SJCRH30 (cell line): ENCODE results near the gene GJD4. TPM values are rescaled to one million over a fixed set of nuclear protein-coding genes. Genes with fewer than 3 reads are reported as not detected.

Source experiments
- DNase-seq, 2 experiments: peaks; one replicate each; pipeline ENCODE4 v3.0.0-alpha.2; 2015 to 2020
- H3K27ac ChIP-seq: fragments of 250-450 bp; sonication (Bioruptor Pico); 2 replicates; pipeline ENCODE4 v1.5.1; 2020; ENCODE audit warnings: mild to moderate bottlenecking, moderate library complexity
- H3K27me3 ChIP-seq: fragments of 250-450 bp; sonication (Bioruptor Pico); 2 replicates; pipeline ENCODE4 v1.5.1; 2020; ENCODE audit warnings: mild to moderate bottlenecking, moderate library complexity
- H3K36me3 ChIP-seq: fragments of 250-450 bp; sonication (Bioruptor Pico); 2 replicates; pipeline ENCODE4 v1.5.1; 2020; ENCODE audit warnings: mild to moderate bottlenecking, moderate library complexity
- H3K4me1 ChIP-seq: fragments of 250-450 bp; sonication (Bioruptor Pico); 2 replicates; pipeline ENCODE4 v1.5.1; 2020; ENCODE audit warnings: mild to moderate bottlenecking, moderate library complexity
- H3K4me3 ChIP-seq: fragments of 250-450 bp; sonication (Bioruptor Pico); 2 replicates; pipeline ENCODE4 v1.5.1; 2020; ENCODE audit warnings: mild to moderate bottlenecking, moderate library complexity
- H3K9me3 ChIP-seq: fragments of 250-450 bp; sonication (Bioruptor Pico); replicated peaks from 2 replicates; pipeline ENCODE4 v1.5.1; 2020; ENCODE audit warnings: mild to moderate bottlenecking, moderate library complexity
- total RNA-seq: library from RNA; depleted of rRNA; stranded (reverse); fragments of >200 nt; shearing (Covaris generic); gene quantifications from 2 replicates; pipeline ENCODE4 v1.2.3, GENCODE V29; 2014

The GJD4 gene
- total RNA-seq, 1 experiment from 2014 or later = 1.2 TPM

DNA sequence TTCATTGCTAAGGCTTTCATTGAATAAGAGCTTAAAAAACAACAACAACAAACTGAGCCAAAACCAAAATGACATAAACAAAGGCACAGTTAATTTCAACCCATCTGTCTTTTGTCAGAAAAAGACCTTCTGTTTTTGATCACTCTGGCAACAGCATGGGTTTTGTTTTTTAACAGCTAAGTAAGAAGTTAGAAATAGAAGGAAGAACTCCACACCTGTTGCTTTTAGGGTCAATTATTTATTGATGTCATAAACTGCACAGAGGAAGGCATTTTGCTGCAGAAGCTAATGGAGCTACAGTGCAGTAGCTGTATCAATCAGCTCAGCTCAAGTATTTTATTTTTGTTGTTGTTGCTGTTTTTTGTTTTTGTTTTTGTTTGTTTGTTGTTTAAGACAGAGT, 16.3 kb upstream of the GJD4 start:
- DNase-seq = no peak
- Histone ChIP-seq H3K36me3 (no peaks in the 10 kb centered on the region), H3K4me3 (no peak overlapping the region), H3K27me3 (no peaks in the 10 kb centered on the region), H3K9me3 (no peaks in the 10 kb centered on the region; the same call in 1 of the 2 replicates), H3K4me1 (peaks cover 16% of the 10 kb centered on the region), H3K27ac (no peak overlapping the region)

DNA sequence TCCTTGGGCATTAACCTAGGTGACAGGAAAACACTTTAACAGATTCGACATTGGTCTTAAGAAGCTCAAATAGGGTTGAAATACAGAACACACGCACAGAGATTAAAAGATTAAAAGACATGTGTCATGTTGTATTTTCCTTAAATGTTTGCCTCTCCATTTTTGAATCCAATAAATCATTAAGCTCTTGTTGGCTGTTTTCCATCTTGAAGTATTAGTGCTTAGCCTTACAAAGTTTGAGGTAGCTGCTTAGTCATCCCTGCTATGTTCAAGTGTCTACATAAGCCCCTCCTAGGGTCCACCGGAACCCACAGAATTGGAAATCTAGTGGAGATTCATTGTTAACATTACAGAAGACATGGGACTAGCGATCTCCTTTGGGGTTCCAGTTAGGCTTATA, 12.7 kb upstream of the GJD4 start:
- H3K4me1 ChIP-seq = no peaks in the 10 kb centered on the region
- H3K36me3 ChIP-seq = no peaks in the 10 kb centered on the region
- DNase-seq = no peak
- H3K27me3 ChIP-seq = no peaks in the 10 kb centered on the region
- H3K4me3 ChIP-seq = no peak overlapping the region
- no peaks in the 10 kb centered on the region; the same call in 1 of the 2 replicates for H3K9me3 ChIP-seq
- no peak overlapping the region for H3K27ac ChIP-seq

DNA sequence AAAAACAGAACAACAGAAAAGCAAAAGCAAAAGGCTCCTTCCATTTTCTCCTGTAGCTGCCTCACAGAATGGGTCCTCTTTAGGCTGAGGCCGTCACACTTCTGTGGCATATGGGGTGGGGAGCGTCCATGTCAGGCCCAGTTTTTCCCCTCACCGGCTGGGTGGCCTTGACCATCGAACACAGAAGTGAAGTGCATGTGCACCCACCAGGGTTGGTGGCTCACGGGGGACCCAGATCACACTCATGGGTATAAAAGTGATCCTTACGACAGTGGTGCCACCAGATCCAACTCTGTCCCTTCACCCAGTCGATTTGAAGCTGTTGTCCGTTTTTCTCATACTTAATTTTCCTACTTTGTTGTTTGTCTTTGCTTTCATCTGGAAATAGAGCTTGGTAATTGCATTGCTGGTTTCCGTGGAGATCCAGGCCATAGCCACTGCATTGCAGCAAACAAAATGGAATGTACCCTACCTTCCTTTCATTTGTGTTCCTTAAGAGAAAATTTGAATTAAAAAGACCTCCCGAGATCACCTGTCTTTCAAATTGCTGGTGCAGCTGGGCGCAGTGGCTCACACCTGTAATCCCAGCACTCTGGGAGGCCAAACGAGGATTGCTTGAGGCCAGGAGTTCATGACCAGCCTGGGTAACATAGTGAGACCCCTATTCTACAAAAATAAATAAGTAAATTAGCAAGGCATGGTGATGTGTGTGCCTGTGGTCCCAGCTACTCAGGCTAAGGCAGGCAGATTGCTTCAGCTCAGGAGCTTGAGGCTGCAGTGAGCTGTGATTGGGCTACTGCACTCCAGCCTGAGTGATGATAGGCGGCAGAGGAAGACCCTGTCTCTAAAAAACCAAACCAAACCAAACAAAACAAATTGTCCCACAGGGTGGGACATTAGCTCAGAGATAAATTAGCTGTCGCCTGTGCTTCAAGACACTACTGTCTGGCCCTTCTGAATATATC, 10.7 kb upstream of the GJD4 start:
- Histone ChIP-seq H3K36me3 (no peaks in the 10 kb centered on the region), H3K27ac (no peak overlapping the region)
- DNase-seq = no peak

DNA sequence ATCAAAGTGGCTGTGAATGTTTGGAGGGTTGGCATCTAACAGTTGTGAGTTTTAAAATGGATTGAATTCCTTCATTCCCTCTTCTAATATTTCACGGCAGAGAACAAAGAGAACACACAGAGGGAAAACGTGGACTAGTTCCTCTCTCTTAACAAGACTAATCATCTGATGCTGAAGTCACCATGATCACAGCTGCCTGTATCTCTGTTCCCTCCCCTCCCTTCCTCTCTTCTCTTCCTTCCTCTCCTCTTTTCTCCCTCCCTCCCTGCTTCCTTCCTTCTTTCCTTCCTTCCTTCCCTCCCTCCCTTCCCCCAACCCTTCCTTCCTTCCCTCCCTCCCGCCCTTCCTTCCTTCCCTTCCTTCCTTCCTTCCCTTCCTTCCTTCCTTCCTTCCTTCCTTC, 10.0 kb upstream of the GJD4 start:
- Histone ChIP-seq H3K4me1 (no peaks in the 10 kb centered on the region), H3K9me3 (no peaks in the 10 kb centered on the region; the same call in 1 of the 2 replicates), H3K36me3 (no peaks in the 10 kb centered on the region), H3K27me3 (no peaks in the 10 kb centered on the region), H3K4me3 (no peak overlapping the region), H3K27ac (no peak overlapping the region)
- DNase-seq = peak in 1 of 2 experiments; percentile 26

More for the DNA sequence above, 10.7 kb upstream of the GJD4 start:
- no peaks in the 10 kb centered on the region; the same call in 1 of the 2 replicates for H3K9me3 ChIP-seq
- H3K4me3 ChIP-seq = no peak overlapping the region
- H3K4me1 ChIP-seq = no peaks in the 10 kb centered on the region
- H3K27me3 ChIP-seq = no peaks in the 10 kb centered on the region

DNA sequence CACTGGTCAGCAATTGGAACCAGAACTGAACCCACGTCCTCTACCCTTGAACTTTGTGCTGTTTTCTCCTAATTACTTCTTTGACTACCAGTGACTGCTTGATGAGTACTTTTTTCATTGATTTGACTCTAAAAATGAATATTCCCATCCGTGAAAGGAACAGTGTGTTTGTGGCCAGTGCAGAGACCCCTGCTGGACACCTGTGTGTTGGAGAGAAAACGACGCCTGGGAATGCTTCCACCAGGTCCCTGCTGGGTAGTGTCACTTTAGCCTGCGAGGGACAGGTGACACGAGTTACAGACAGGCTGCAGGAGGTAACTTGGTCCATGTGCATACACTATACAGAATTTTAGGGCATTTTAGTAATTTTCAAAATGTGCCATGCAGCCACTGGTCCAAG, 6.8 kb upstream of the GJD4 start:
- H3K9me3 ChIP-seq = no peaks in the 10 kb centered on the region
- no peak overlapping the region for H3K27ac ChIP-seq
- DNase-seq = no peak
- H3K27me3 ChIP-seq = no peaks in the 10 kb centered on the region
- H3K4me1 ChIP-seq = no peaks in the 10 kb centered on the region
- H3K36me3 ChIP-seq = no peaks in the 10 kb centered on the region
- H3K4me3 ChIP-seq = no peak overlapping the region

DNA sequence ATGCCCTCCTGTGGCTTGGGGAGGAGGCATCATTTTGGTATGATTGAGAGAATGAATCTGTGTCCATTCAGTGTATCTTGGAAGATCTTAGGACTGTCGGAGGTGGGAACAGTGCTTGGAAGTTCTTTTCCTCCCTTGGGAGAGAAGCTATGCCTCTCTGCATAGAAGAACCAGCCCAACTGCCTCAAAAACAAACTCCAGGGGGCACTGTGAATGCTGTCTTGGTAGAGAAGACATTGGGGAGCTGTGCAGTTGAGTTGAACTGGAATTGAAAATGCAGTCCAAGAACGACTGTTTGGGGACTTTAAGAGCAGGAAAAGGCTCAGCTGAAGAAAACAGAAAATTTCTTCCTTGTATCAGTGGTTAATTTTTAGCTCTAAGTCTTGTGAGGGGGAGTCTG, 4.9 kb upstream of the GJD4 start:
- Histone ChIP-seq H3K27me3 (no peaks in the 10 kb centered on the region), H3K9me3 (no peaks in the 10 kb centered on the region)

DNA sequence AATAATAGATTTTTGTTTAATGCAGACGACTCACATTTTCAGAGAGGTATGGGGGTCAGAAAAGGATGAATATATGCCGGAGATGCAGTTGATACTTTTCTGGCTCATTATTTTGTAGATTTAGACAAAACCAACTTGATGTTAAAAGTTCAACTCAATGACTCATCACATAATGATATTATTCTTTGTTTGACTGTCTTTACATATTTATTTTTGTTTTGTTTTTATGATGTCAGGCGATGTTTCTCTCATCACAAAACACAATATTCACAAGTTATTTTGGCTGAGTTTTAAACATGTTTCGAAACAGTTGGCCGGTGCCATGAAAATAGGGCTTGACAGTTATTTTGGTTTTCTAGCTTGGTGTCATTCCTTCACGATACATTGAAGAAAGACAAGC, 1.3 kb downstream of the GJD4 start:
- no peaks in the 10 kb centered on the region for H3K4me1 ChIP-seq
- 0 out of 2 replicates have a peak, but pooled peaks cover 3% of the 10 kb centered on the region for H3K9me3 ChIP-seq
- no peaks in the 10 kb centered on the region for H3K27me3 ChIP-seq
- no peak overlapping the region for H3K4me3 ChIP-seq
- H3K27ac ChIP-seq = no peak overlapping the region
- DNase-seq = no peak
- H3K36me3 ChIP-seq = no peaks in the 10 kb centered on the region

More for the DNA sequence above, 4.9 kb upstream of the GJD4 start:
- no peaks in the 10 kb centered on the region for H3K4me1 ChIP-seq
- no peak for DNase-seq
- H3K36me3 ChIP-seq = no peaks in the 10 kb centered on the region
- H3K4me3 ChIP-seq = no peak overlapping the region
- no peak overlapping the region for H3K27ac ChIP-seq

DNA sequence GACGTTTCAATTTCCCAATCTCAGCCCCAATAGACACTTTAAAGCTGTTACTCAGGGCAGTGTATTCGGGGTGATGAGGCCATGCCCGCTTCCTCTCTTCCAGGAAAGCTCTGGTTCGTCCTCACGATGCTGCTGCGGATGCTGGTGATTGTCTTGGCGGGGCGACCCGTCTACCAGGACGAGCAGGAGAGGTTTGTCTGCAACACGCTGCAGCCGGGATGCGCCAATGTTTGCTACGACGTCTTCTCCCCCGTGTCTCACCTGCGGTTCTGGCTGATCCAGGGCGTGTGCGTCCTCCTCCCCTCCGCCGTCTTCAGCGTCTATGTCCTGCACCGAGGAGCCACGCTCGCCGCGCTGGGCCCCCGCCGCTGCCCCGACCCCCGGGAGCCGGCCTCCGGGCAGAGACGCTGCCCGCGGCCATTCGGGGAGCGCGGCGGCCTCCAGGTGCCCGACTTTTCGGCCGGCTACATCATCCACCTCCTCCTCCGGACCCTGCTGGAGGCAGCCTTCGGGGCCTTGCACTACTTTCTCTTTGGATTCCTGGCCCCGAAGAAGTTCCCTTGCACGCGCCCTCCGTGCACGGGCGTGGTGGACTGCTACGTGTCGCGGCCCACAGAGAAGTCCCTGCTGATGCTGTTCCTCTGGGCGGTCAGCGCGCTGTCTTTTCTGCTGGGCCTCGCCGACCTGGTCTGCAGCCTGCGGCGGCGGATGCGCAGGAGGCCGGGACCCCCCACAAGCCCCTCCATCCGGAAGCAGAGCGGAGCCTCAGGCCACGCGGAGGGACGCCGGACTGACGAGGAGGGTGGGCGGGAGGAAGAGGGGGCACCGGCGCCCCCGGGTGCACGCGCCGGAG, 2.6 kb downstream of the GJD4 start:
- 0 out of 2 replicates have a peak, but pooled peaks cover 3% of the 10 kb centered on the region for H3K9me3 ChIP-seq
- no peak overlapping the region for H3K4me3 ChIP-seq

DNA sequence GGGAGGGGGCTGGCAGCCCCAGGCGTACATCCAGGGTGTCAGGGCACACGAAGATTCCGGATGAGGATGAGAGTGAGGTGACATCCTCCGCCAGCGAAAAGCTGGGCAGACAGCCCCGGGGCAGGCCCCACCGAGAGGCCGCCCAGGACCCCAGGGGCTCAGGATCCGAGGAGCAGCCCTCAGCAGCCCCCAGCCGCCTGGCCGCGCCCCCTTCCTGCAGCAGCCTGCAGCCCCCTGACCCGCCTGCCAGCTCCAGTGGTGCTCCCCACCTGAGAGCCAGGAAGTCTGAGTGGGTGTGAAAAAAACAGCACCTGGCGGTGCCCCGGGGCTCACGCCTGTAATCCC, 3.2 kb downstream of the GJD4 start:
- 0 out of 2 replicates have a peak, but pooled peaks cover 3% of the 10 kb centered on the region for H3K9me3 ChIP-seq
- H3K27ac ChIP-seq = no peak overlapping the region
- no peaks in the 10 kb centered on the region for H3K36me3 ChIP-seq
- DNase-seq = no peak
- no peaks in the 10 kb centered on the region for H3K4me1 ChIP-seq
- no peak overlapping the region for H3K4me3 ChIP-seq
- H3K27me3 ChIP-seq = no peaks in the 10 kb centered on the region

More for the DNA sequence above, 2.6 kb downstream of the GJD4 start:
- H3K27ac ChIP-seq = no peak overlapping the region
- DNase-seq = no peak
- no peaks in the 10 kb centered on the region for H3K4me1 ChIP-seq
- H3K27me3 ChIP-seq = no peaks in the 10 kb centered on the region
- no peaks in the 10 kb centered on the region for H3K36me3 ChIP-seq

DNA sequence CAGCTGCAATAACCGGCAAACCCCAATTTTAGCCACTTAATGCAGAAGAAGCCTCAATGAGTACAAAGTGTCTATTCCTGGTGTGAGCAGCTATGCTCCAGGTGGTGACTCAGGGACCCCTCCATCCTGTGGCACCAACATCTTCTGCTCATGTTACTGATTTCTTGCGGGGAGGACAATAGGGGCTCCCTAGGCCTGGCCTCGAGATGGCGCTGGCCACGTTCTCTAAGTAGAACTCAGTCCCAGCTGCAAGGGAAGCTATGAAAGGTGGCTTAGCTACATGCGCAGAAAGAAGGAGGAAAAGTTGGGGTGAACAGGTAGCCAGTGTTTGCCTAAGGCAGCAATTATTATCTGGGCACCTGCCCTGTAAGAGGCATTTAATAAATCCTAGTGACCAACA, 6.6 kb downstream of the GJD4 start:
- Histone ChIP-seq H3K4me3 (no peak overlapping the region), H3K36me3 (no peaks in the 10 kb centered on the region), H3K27me3 (no peaks in the 10 kb centered on the region), H3K9me3 (0 out of 2 replicates have a peak, but pooled peaks cover 3% of the 10 kb centered on the region), H3K27ac (no peak overlapping the region), H3K4me1 (no peaks in the 10 kb centered on the region)
- DNase-seq = no peak

DNA sequence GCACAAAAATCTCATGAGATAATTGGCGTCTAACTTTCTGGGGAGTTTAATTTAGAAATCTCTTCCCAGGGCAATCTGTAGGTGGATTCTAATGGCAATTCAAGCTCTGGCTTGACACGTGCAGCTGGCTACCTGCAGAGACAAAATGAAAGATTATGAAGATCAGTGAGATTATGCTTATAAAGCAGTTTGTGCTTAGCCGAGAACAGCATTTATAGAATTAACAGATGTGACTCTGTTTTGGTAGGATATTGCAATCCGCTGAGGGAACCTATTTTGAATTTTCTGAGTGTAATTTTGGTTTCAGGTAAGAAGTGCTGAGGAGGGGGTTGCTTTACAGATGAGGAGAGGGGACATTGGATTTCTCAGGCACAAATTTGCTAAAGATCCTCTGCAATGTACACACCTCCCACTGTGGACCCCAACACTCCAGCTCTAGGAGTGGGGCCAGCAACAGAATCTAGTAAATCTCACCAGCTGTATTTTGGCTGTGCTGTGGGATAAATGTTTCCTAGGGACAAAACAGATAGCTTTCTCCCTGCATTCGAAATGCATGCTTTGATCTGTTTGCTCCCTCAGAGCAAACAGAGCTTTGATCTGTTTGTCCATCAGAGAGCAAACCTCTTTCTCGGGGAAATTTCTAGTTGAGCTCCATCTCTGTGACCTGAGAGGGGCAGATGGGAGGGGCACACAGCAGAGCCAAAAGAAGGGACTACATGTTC, 7.4 kb downstream of the GJD4 start:
- Histone ChIP-seq H3K36me3 (no peaks in the 10 kb centered on the region), H3K4me1 (no peaks in the 10 kb centered on the region), H3K4me3 (no peak overlapping the region), H3K27me3 (no peaks in the 10 kb centered on the region), H3K27ac (no peak overlapping the region), H3K9me3 (0 out of 2 replicates have a peak, but pooled peaks cover 3% of the 10 kb centered on the region)
- DNase-seq = no peak

DNA sequence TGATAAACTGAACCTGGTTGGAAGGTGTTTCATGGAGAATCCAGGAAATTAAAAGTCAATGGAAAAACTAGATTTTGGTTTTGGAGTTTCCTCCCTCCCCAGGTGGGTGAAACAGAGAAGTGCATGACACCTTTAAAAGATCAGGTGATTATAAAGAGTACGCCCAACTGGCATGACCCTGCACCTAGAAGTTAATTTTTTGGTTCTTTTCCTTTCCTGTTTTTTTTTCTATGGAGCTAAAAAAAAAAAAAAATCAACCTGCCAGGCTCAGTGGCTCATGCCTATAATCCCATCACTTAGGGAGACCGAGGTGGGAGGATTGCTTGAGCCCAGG, 7.9 kb downstream of the GJD4 start:
- Histone ChIP-seq H3K9me3 (0 out of 2 replicates have a peak, but pooled peaks cover 3% of the 10 kb centered on the region), H3K27ac (no peak overlapping the region), H3K4me1 (no peaks in the 10 kb centered on the region), H3K4me3 (no peak overlapping the region), H3K27me3 (no peaks in the 10 kb centered on the region), H3K36me3 (no peaks in the 10 kb centered on the region)
- no peak for DNase-seq

DNA sequence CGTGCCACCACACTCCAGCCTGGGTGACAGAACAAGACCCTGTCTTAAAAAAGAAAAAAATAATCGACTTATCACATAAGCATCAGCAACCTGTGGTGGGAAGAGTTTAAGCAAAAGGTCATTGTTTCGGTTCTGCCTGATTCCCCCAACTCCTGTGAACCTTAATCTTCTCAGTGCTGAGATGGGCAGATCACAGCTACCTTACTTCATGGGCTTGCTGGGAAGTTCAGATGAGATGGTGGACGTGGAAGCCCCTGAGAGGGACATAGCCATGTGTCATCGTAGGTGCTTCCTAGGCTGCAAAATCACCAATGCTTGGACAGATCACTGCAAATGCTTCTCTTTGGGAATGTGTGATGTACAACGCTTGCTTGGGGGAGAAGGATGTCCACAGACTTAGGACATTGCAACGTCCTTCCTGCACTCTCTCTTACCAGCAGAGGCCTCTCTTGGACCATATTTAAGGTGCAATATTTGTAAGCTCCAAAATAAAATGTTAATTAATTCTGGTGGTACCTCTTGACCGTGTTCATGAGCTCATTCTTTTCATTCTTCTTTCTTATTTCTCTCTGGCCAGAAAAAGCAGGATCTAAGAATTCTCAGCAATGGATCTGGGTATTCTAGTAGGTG, 8.6 kb downstream of the GJD4 start:
- H3K27ac ChIP-seq = no peak overlapping the region
- no peaks in the 10 kb centered on the region for H3K27me3 ChIP-seq
- H3K36me3 ChIP-seq = no peaks in the 10 kb centered on the region
- 0 out of 2 replicates have a peak, but pooled peaks cover 3% of the 10 kb centered on the region for H3K9me3 ChIP-seq
- no peak overlapping the region for H3K4me3 ChIP-seq
- H3K4me1 ChIP-seq = no peaks in the 10 kb centered on the region
- peak in 1 of 2 experiments; percentile 50 for DNase-seq

DNA sequence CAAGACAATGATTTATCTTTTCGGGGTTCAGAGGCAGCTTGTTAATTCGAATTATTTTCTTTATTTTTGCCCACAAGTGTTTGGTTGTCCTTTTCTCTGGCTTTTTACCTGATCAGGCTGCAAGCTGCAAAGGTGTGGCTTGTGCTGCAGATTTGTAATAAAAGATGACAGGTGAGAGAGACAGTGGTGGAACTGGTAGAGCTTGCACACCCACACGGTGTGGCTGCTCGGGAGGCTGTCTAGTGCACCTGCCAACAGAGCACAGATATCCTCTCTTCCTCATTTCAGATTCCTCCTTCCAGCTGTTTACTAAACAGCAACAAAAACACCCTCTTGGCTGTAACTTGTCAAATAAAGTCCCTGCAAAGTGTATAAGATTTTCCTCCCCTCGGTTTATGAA, 9.2 kb downstream of the GJD4 start:
- 0 out of 2 replicates have a peak, but pooled peaks cover 3% of the 10 kb centered on the region for H3K9me3 ChIP-seq
- no peak for DNase-seq
- no peaks in the 10 kb centered on the region for H3K27me3 ChIP-seq
- no peak overlapping the region for H3K4me3 ChIP-seq
- H3K4me1 ChIP-seq = no peaks in the 10 kb centered on the region
- no peak overlapping the region for H3K27ac ChIP-seq
- no peaks in the 10 kb centered on the region for H3K36me3 ChIP-seq
